IMR-90 (cell line): Measurements from ENCODE around the gene SLC6A15.

Source experiments
- NFE2L2 ChIP-seq: fragments of 150-350 bp; IDR thresholded peaks from 2 replicates; pipeline ENCODE4 v1.6.1; 2016; ENCODE audit warnings: low read depth, mild to moderate bottlenecking, low read length
- RCOR1 ChIP-seq: IDR thresholded peaks from 2 replicates; pipeline ENCODE4 v1.6.1; 2012; ENCODE audit warnings: mild to moderate bottlenecking, low read length, improper control_type of control experiment; ENCODE audit not compliant: insufficient replicate concordance
- TF ChIP-seq, protein P1 (sequence below): conservative IDR thresholded peaks from 2 replicates; pipeline ENCODE4 v1.5.1; 2012; ENCODE audit warnings: mild to moderate bottlenecking, low read depth, low read length, improper control_type of control experiment
- TF ChIP-seq, protein P2 (sequence below): fragments of 150-350 bp; IDR thresholded peaks from 2 replicates; pipeline ENCODE4 v1.6.1; 2017; ENCODE audit warnings: mild to moderate bottlenecking, antibody characterized with exemption, low read length, low read depth
- TF ChIP-seq, protein P3 (sequence below): fragments of 150-350 bp; IDR thresholded peaks from 2 replicates; pipeline ENCODE4 v1.6.1; 2016; ENCODE audit warnings: low read depth, mild to moderate bottlenecking, low read length, moderate library complexity, borderline replicate concordance

DNA sequence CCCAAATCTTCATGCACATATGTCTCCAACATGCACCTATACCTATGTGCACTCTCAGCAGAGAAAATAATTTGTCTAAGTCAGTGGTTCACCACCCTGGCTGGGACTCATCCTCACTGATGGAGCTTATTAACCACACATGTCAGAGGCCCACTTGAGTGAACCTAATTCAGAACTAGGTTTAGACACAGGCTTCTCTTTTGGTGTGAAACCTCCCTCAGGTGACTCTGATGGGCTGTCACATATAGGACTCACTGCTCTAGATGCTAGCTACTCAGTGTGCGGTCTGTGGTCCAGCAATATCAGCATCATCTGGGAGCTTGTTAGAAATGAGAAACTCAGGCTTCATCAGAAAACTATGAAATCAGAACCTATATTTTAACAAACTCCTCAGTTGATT, 85.7 kb downstream of the SLC6A15 start:
- TF ChIP-seq, protein P1, sequence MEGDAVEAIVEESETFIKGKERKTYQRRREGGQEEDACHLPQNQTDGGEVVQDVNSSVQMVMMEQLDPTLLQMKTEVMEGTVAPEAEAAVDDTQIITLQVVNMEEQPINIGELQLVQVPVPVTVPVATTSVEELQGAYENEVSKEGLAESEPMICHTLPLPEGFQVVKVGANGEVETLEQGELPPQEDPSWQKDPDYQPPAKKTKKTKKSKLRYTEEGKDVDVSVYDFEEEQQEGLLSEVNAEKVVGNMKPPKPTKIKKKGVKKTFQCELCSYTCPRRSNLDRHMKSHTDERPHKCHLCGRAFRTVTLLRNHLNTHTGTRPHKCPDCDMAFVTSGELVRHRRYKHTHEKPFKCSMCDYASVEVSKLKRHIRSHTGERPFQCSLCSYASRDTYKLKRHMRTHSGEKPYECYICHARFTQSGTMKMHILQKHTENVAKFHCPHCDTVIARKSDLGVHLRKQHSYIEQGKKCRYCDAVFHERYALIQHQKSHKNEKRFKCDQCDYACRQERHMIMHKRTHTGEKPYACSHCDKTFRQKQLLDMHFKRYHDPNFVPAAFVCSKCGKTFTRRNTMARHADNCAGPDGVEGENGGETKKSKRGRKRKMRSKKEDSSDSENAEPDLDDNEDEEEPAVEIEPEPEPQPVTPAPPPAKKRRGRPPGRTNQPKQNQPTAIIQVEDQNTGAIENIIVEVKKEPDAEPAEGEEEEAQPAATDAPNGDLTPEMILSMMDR: no peak
- TF ChIP-seq RCOR1: no peak
- TF ChIP-seq, protein P2, sequence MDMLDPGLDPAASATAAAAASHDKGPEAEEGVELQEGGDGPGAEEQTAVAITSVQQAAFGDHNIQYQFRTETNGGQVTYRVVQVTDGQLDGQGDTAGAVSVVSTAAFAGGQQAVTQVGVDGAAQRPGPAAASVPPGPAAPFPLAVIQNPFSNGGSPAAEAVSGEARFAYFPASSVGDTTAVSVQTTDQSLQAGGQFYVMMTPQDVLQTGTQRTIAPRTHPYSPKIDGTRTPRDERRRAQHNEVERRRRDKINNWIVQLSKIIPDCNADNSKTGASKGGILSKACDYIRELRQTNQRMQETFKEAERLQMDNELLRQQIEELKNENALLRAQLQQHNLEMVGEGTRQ: no peak
- no peak for TF ChIP-seq NFE2L2
- TF ChIP-seq, protein P3, sequence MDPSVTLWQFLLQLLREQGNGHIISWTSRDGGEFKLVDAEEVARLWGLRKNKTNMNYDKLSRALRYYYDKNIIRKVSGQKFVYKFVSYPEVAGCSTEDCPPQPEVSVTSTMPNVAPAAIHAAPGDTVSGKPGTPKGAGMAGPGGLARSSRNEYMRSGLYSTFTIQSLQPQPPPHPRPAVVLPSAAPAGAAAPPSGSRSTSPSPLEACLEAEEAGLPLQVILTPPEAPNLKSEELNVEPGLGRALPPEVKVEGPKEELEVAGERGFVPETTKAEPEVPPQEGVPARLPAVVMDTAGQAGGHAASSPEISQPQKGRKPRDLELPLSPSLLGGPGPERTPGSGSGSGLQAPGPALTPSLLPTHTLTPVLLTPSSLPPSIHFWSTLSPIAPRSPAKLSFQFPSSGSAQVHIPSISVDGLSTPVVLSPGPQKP: no peak
